ENCODE measurements around the gene ZNF460.
"Not testable (repeated sequence)": the region's sequence is repeated elsewhere in the genome, so short reads cannot be mapped to it uniquely, and the experiment has no call there.

Gene ZNF460

GRCh38 chr19:57280165-57280961, at the start of gene ZNF460:
TSS of gene ZNF460 (plus strand) at chr19:57280485. CDS start at chr19:57280807, 322 bp downstream.
- DNase-seq (ENCODE audit: low read depth, low spot score), result peak; percentile 99

- DNase-seq (ENCODE audit: low read depth, low spot score), result no peak
Observed at GRCh38 chr19:57231686-57232085, 48.6 kb upstream of the ZNF460 start.

GRCh38 chr19:57233207-57233606, 47.1 kb upstream of the ZNF460 start:
- no peak for DNase-seq (ENCODE audit: low read depth, low spot score)

- DNase-seq (ENCODE audit: low read depth, low spot score), result no peak
Observed at GRCh38 chr19:57239982-57240310, 40.3 kb upstream of the ZNF460 start.

GRCh38 chr19:57240311-57241090, 39.8 kb upstream of the ZNF460 start, which contains the start of gene ZNF805:
TSS of gene ZNF805 (plus strand) at chr19:57240632. CDS start at chr19:57240892, 260 bp downstream.
- peak; percentile 96 for DNase-seq (ENCODE audit: low read depth, low spot score)

GRCh38 chr19:57241176-57241575, 39.1 kb upstream of the ZNF460 start:
- DNase-seq (ENCODE audit: low read depth, low spot score), result peak; percentile 6

GRCh38 chr19:57242821-57243220, 37.5 kb upstream of the ZNF460 start:
- DNase-seq (ENCODE audit: low read depth, low spot score), result no peak

- no peak for DNase-seq (ENCODE audit: low read depth, low spot score)
Observed at GRCh38 chr19:57244513-57244912, 35.8 kb upstream of the ZNF460 start.

- no peak for DNase-seq (ENCODE audit: low read depth, low spot score)
Observed at GRCh38 chr19:57245066-57245465, 35.2 kb upstream of the ZNF460 start.

GRCh38 chr19:57245959-57246358, 34.3 kb upstream of the ZNF460 start:
- DNase-seq (ENCODE audit: low read depth, low spot score), result no peak

GRCh38 chr19:57248646-57249045, 31.6 kb upstream of the ZNF460 start:
- no peak for DNase-seq (ENCODE audit: low read depth, low spot score)

GRCh38 chr19:57249329-57249728, 31.0 kb upstream of the ZNF460 start:
- DNase-seq (ENCODE audit: low read depth, low spot score), result no peak

- not testable (repeated sequence) for DNase-seq (ENCODE audit: low read depth, low spot score)
Observed at GRCh38 chr19:57253767-57254166, 26.5 kb upstream of the ZNF460 start.

- DNase-seq (ENCODE audit: low read depth, low spot score), result no peak
Observed at GRCh38 chr19:57262044-57262443, 18.2 kb upstream of the ZNF460 start.

- no peak for DNase-seq (ENCODE audit: low read depth, low spot score)
Observed at GRCh38 chr19:57263244-57263741, 17.0 kb upstream of the ZNF460 start.

GRCh38 chr19:57267291-57267690, 13.0 kb upstream of the ZNF460 start:
- DNase-seq (ENCODE audit: low read depth, low spot score), result no peak

GRCh38 chr19:57269515-57270250, 10.6 kb upstream of the ZNF460 start:
- no peak for DNase-seq (ENCODE audit: low read depth, low spot score)

GRCh38 chr19:57271280-57271679, 9.0 kb upstream of the ZNF460 start:
- no peak for DNase-seq (ENCODE audit: low read depth, low spot score)

GRCh38 chr19:57273014-57273413, 7.3 kb upstream of the ZNF460 start:
- no peak for DNase-seq (ENCODE audit: low read depth, low spot score)

- no peak for DNase-seq (ENCODE audit: low read depth, low spot score)
Observed at GRCh38 chr19:57276430-57276829, 3.9 kb upstream of the ZNF460 start.

- not testable (repeated sequence) for DNase-seq (ENCODE audit: low read depth, low spot score)
Observed at GRCh38 chr19:57278481-57278880, 1.8 kb upstream of the ZNF460 start.

Data from ELF-1 (cell line).